HEK293 (cell line): Measurements from ENCODE around the gene C4orf50.

Experiments
- CTCF ChIA-PET: fragments of 350-600 bp; formaldehyde crosslinking; extraction: SDS; loops from one replicate; lab custom pipeline; 2021; ENCODE audit warnings: antibody characterized with exemption; lab: Yijun Ruan, JAX
- POLR2A ChIA-PET: fragments of 300-600 bp; formaldehyde crosslinking; extraction: SDS; loops from one replicate; lab custom pipeline; 2020; ENCODE audit warnings: antibody characterized with exemption, inconsistent platforms; lab: Yijun Ruan, JAX
- H3K27ac ChIP-seq: fragments of 200-500 bp; sonication (Bioruptor generic); 2 replicates; pipeline ENCODE4 v1.5.1; 2014; ENCODE audit warnings: low read depth, low read length, control low read depth, inconsistent platforms; ENCODE audit errors: extremely low read depth
- H3K36me3 ChIP-seq, 2 experiments: fragments of 200-500 bp in 1 of 2; sonication (Bioruptor generic) in 1 of 2; 1 replicate in 1 of 2; 2 replicates in 1 of 2; pipeline ENCODE4 v1.5.1; 2014 to 2017; ENCODE audit warnings: inconsistent platforms in 2 of 2, low read length in 2 of 2; ENCODE audit not compliant: control insufficient read depth in 2 of 2, insufficient read depth in 1 of 2
- H3K4me1 ChIP-seq: fragments of 200-500 bp; sonication (Bioruptor generic); 2 replicates; pipeline ENCODE4 v1.5.1; 2014; ENCODE audit warnings: mild to moderate bottlenecking, low read length, inconsistent platforms; ENCODE audit not compliant: control insufficient read depth, insufficient read depth
- H3K4me3 ChIP-seq: 2 replicates; pipeline ENCODE4 v1.5.1; 2011; ENCODE audit warnings: low read depth, mild to moderate bottlenecking, control low read depth, low read length, moderate library complexity
- H3K9me3 ChIP-seq: fragments of 200-500 bp; sonication (Bioruptor generic); 2 replicates; pipeline ENCODE4 v1.5.1; 2014; ENCODE audit warnings: low read depth, low read length, inconsistent platforms; ENCODE audit not compliant: control insufficient read depth, insufficient read depth
- GLIS1 ChIP-seq: fragments of 450-650 bp; formaldehyde crosslinking; IDR thresholded peaks from 2 replicates; pipeline ENCODE4 v1.5.1; 2016; ENCODE audit warnings: missing biosample characterization, missing genetic modification characterization
- KLF16 ChIP-seq: fragments of 450-650 bp; formaldehyde crosslinking; IDR thresholded peaks from 2 replicates; pipeline ENCODE4 v1.5.1; 2017; ENCODE audit warnings: missing biosample characterization, missing genetic modification characterization
- MEIS1 ChIP-seq: sonication (generic); formaldehyde crosslinking; IDR thresholded peaks from 2 replicates; pipeline ENCODE4 v1.8.1; 2022; ENCODE audit warnings: missing genetic modification reagents, mild to moderate bottlenecking, borderline replicate concordance
- MYNN ChIP-seq: fragments of 450-650 bp; formaldehyde crosslinking; IDR thresholded peaks from 2 replicates; pipeline ENCODE4 v1.5.1; 2016; ENCODE audit warnings: missing biosample characterization, missing genetic modification characterization, borderline replicate concordance
- SALL2 ChIP-seq: fragments of 450-650 bp; formaldehyde crosslinking; IDR thresholded peaks from 2 replicates; pipeline ENCODE4 v1.5.0; 2017; ENCODE audit warnings: missing biosample characterization, mild to moderate bottlenecking, missing genetic modification characterization, borderline replicate concordance
- TCF7L2 ChIP-seq: IDR thresholded peaks from 2 replicates; pipeline ENCODE4 v1.6.1; 2011; ENCODE audit warnings: low read depth, mild to moderate bottlenecking, inconsistent platforms, low read length, moderate library complexity, borderline replicate concordance
- TRIM28 ChIP-seq: IDR thresholded peaks from 2 replicates; pipeline ENCODE4 v1.6.1; 2011; ENCODE audit warnings: low read length, control low read depth, borderline replicate concordance
- ZBTB20 ChIP-seq: fragments of 450-650 bp; formaldehyde crosslinking; IDR thresholded peaks from 2 replicates; pipeline ENCODE4 v1.5.1; 2016; ENCODE audit warnings: missing biosample characterization, missing genetic modification characterization
- ZFP41 ChIP-seq: fragments of 450-650 bp; formaldehyde crosslinking; IDR thresholded peaks from 2 replicates; pipeline ENCODE4 v1.5.1; 2016; ENCODE audit warnings: missing biosample characterization, missing genetic modification characterization, borderline replicate concordance
- ZNF133 ChIP-seq: fragments of 450-650 bp; formaldehyde crosslinking; IDR thresholded peaks from 2 replicates; pipeline ENCODE4 v1.5.1; 2016; ENCODE audit warnings: missing biosample characterization, missing genetic modification characterization
- ZNF140 ChIP-seq: fragments of 450-650 bp; formaldehyde crosslinking; IDR thresholded peaks from 2 replicates; pipeline ENCODE4 v1.5.1; 2016; ENCODE audit warnings: missing biosample characterization, missing genetic modification characterization
- ZNF16 ChIP-seq: fragments of 450-650 bp; formaldehyde crosslinking; IDR thresholded peaks from 2 replicates; pipeline ENCODE4 v1.5.1; 2016; ENCODE audit warnings: low read depth, missing biosample characterization, missing genetic modification characterization
- ZNF2 ChIP-seq: fragments of 450-650 bp; formaldehyde crosslinking; IDR thresholded peaks from 2 replicates; pipeline ENCODE4 v1.5.1; 2016; ENCODE audit warnings: missing biosample characterization, missing genetic modification characterization
- ZNF211 ChIP-seq: fragments of 450-650 bp; formaldehyde crosslinking; IDR thresholded peaks from 2 replicates; pipeline ENCODE4 v1.5.1; 2016; ENCODE audit warnings: low read depth, missing biosample characterization, missing genetic modification characterization
- ZNF214 ChIP-seq: fragments of 450-650 bp; formaldehyde crosslinking; IDR thresholded peaks from 2 replicates; pipeline ENCODE4 v1.5.1; 2017; ENCODE audit warnings: missing biosample characterization, mild to moderate bottlenecking, missing genetic modification characterization, borderline replicate concordance
- ZNF423 ChIP-seq: fragments of 450-650 bp; formaldehyde crosslinking; IDR thresholded peaks from 2 replicates; pipeline ENCODE4 v1.5.1; 2016; ENCODE audit warnings: missing biosample characterization, missing genetic modification characterization
- ZNF426 ChIP-seq: fragments of 450-650 bp; formaldehyde crosslinking; IDR thresholded peaks from 2 replicates; pipeline ENCODE4 v1.5.1; 2017; ENCODE audit warnings: missing biosample characterization, missing genetic modification characterization, mild to moderate bottlenecking, inconsistent platforms, moderate library complexity
- ZNF501 ChIP-seq: fragments of 450-650 bp; formaldehyde crosslinking; IDR thresholded peaks from 2 replicates; pipeline ENCODE4 v1.5.1; 2016; ENCODE audit warnings: missing biosample characterization, missing genetic modification characterization
- ZNF596 ChIP-seq: fragments of 450-650 bp; IDR thresholded peaks from 2 replicates; pipeline ENCODE4 v1.5.0; 2018; ENCODE audit warnings: missing biosample characterization, mild to moderate bottlenecking, missing genetic modification characterization, moderate library complexity
- ZNF624 ChIP-seq: fragments of 450-650 bp; formaldehyde crosslinking; IDR thresholded peaks from 2 replicates; pipeline ENCODE4 v1.5.1; 2017; ENCODE audit warnings: missing biosample characterization, missing genetic modification characterization
- ZNF626 ChIP-seq: fragments of 450-650 bp; sonication (Bioruptor Pico); formaldehyde crosslinking; IDR thresholded peaks from 2 replicates; pipeline ENCODE4 v1.5.1; 2018; ENCODE audit warnings: missing biosample characterization, missing genetic modification characterization, inconsistent platforms
- ZNF664 ChIP-seq: fragments of 450-650 bp; formaldehyde crosslinking; IDR thresholded peaks from 2 replicates; pipeline ENCODE4 v1.5.1; 2016; ENCODE audit warnings: missing biosample characterization, missing genetic modification characterization
- ZNF670 ChIP-seq: fragments of 450-650 bp; formaldehyde crosslinking; IDR thresholded peaks from 2 replicates; pipeline ENCODE4 v1.5.1; 2016; ENCODE audit warnings: missing biosample characterization, missing genetic modification characterization, low read depth
- TF ChIP-seq, protein P1 (sequence below): fragments of 450-650 bp; formaldehyde crosslinking; IDR thresholded peaks from 2 replicates; pipeline ENCODE4 v1.5.1; 2017; ENCODE audit warnings: missing biosample characterization, missing genetic modification characterization
- TF ChIP-seq, protein P2 (sequence below): fragments of 450-650 bp; formaldehyde crosslinking; IDR thresholded peaks from 2 replicates; pipeline ENCODE4 v1.5.1; 2016; ENCODE audit warnings: missing biosample characterization, missing genetic modification characterization, borderline replicate concordance
- TF ChIP-seq, protein P3 (sequence below): fragments of 450-650 bp; formaldehyde crosslinking; IDR thresholded peaks from 2 replicates; pipeline ENCODE4 v1.5.1; 2017; ENCODE audit warnings: missing biosample characterization, missing genetic modification characterization

Gene C4orf50

DNA sequence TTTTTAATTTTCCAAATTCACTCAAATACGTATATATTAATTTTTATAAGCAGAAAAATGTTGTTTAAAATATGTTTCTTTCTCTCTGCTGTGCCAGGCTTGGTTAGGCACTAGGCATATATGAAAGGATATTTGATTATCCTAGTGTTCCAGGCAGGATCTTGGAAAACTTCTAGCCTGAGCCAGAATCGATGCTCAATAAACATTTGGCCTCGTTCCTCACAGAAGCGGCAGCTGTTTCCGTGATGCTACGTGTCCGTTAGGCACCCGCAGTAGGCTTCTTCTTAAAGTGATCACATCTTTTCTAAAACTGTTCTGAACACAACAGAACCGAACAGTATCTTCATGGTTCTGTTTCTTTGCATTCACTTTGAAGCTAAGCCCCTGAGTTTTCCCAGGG lies 75.3 kb downstream of the C4orf50 start:
- ChIA-PET POLR2A (no interaction called here), CTCF (interaction anchor here (2.0 kb wide), 1 partner anchor 55 kb away, joined by 5 read pairs; no protein-coding TSS in a partner anchor)
- no peak overlapping the region for H3K4me3 ChIP-seq
- no peaks in the 10 kb centered on the region for H3K4me1 ChIP-seq
- TF ChIP-seq ZNF670 (tag by site-specific recombination) (no peak), ZFP41 (tag by site-specific recombination) (no peak), GLIS1 (tag by site-specific recombination) (no peak), ZNF214 (no peak), TCF7L2 (no peak), ZNF624 (tag by site-specific recombination) (no peak), ZNF501 (tag by site-specific recombination) (no peak), ZNF2 (tag by site-specific recombination) (no peak), MEIS1 (no peak), ZNF664 (no peak), ZNF140 (tag by site-specific recombination) (no peak), ZNF16 (tag by site-specific recombination) (no peak), ZNF426 (no peak), TRIM28 (no peak), MYNN (tag by site-specific recombination) (no peak), ZNF133 (tag by site-specific recombination) (no peak)
- TF ChIP-seq, protein P1, sequence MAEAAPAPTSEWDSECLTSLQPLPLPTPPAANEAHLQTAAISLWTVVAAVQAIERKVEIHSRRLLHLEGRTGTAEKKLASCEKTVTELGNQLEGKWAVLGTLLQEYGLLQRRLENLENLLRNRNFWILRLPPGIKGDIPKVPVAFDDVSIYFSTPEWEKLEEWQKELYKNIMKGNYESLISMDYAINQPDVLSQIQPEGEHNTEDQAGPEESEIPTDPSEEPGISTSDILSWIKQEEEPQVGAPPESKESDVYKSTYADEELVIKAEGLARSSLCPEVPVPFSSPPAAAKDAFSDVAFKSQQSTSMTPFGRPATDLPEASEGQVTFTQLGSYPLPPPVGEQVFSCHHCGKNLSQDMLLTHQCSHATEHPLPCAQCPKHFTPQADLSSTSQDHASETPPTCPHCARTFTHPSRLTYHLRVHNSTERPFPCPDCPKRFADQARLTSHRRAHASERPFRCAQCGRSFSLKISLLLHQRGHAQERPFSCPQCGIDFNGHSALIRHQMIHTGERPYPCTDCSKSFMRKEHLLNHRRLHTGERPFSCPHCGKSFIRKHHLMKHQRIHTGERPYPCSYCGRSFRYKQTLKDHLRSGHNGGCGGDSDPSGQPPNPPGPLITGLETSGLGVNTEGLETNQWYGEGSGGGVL (tag by site-specific recombination), result no peak
- TF ChIP-seq, protein P2, sequence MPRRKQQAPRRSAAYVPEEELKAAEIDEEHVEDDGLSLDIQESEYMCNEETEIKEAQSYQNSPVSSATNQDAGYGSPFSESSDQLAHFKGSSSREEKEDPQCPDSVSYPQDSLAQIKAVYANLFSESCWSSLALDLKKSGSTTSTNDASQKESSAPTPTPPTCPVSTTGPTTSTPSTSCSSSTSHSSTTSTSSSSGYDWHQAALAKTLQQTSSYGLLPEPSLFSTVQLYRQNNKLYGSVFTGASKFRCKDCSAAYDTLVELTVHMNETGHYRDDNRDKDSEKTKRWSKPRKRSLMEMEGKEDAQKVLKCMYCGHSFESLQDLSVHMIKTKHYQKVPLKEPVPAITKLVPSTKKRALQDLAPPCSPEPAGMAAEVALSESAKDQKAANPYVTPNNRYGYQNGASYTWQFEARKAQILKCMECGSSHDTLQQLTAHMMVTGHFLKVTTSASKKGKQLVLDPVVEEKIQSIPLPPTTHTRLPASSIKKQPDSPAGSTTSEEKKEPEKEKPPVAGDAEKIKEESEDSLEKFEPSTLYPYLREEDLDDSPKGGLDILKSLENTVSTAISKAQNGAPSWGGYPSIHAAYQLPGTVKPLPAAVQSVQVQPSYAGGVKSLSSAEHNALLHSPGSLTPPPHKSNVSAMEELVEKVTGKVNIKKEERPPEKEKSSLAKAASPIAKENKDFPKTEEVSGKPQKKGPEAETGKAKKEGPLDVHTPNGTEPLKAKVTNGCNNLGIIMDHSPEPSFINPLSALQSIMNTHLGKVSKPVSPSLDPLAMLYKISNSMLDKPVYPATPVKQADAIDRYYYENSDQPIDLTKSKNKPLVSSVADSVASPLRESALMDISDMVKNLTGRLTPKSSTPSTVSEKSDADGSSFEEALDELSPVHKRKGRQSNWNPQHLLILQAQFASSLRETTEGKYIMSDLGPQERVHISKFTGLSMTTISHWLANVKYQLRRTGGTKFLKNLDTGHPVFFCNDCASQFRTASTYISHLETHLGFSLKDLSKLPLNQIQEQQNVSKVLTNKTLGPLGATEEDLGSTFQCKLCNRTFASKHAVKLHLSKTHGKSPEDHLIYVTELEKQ, result no peak
- TF ChIP-seq, protein P3, sequence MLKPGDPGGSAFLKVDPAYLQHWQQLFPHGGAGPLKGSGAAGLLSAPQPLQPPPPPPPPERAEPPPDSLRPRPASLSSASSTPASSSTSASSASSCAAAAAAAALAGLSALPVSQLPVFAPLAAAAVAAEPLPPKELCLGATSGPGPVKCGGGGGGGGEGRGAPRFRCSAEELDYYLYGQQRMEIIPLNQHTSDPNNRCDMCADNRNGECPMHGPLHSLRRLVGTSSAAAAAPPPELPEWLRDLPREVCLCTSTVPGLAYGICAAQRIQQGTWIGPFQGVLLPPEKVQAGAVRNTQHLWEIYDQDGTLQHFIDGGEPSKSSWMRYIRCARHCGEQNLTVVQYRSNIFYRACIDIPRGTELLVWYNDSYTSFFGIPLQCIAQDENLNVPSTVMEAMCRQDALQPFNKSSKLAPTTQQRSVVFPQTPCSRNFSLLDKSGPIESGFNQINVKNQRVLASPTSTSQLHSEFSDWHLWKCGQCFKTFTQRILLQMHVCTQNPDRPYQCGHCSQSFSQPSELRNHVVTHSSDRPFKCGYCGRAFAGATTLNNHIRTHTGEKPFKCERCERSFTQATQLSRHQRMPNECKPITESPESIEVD (tag by site-specific recombination), result no peak
- H3K27ac ChIP-seq, result no peak overlapping the region
- no peaks in the 10 kb centered on the region for H3K9me3 ChIP-seq
- H3K36me3 ChIP-seq, result no peaks in the 10 kb centered on the region

DNA sequence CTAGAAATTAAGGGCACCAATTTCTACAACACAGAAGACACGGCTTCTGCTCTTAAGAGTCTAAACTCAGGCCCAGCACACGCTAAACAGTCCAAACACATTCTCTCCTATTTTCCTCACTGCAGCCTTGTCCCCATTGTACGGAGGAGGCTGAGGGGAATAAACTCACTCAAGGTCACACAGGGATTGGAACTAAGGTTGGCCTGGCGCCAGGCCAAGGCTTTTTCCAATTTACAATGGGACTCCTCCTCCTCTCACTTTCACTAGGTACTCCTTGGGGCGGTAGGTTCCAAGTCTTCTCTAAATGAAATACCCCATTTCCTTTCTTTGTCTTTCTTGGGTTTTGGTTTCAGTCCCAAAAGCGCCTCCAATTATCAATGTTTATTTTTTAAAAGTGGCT lies 76.6 kb downstream of the C4orf50 start:
- ChIA-PET CTCF (no interaction called here), POLR2A (no interaction called here)
- H3K4me3 ChIP-seq, result no peak overlapping the region
- H3K27ac ChIP-seq, result no peak overlapping the region
- no peaks in the 10 kb centered on the region for H3K9me3 ChIP-seq
- H3K36me3 ChIP-seq, result no peaks in the 10 kb centered on the region
- TF ChIP-seq SALL2, result no peak
- TF ChIP-seq ZNF626 (tag by site-specific recombination), result no peak
- TF ChIP-seq ZNF211, result no peak
- no peak for TF ChIP-seq ZNF596
- TF ChIP-seq KLF16, result no peak
- TF ChIP-seq ZBTB20 (tag by site-specific recombination), result no peak
- no peak for TF ChIP-seq ZNF501 (tag by site-specific recombination)
- TF ChIP-seq ZNF423, result no peak
- H3K4me1 ChIP-seq, result no peaks in the 10 kb centered on the region
